A549 (cell line): ENCODE data around the gene RCCD1. TPM values are rescaled to one million over a fixed set of nuclear protein-coding genes. Genes with fewer than 3 reads are reported as not detected.

Source experiments
- ATAC-seq, 2 experiments: fragments of 200-7000 bp in 1 of 2; fragments of >200 bp in 1 of 2; cut with Nextera tagmentation in 1 of 2; cut with Tn5 transposase in 1 of 2; 3 replicates each; pipeline versions ENCODE4 v1.8.0 to v1.9.1; 2018 to 2020; ENCODE audit warnings: mild to moderate bottlenecking in 1 of 2, moderate library complexity in 1 of 2
- CTCF ChIA-PET: fragments of 300-600 bp; sonication (Branson Sonifier 250); formaldehyde crosslinking; extraction: SDS; loops from one replicate; lab custom pipeline; 2021; ENCODE audit warnings: antibody characterized with exemption, inconsistent platforms; lab: Yijun Ruan, JAX
- POLR2A ChIA-PET: fragments of 350-600 bp; formaldehyde crosslinking; extraction: SDS; loops from one replicate; lab custom pipeline; 2021; ENCODE audit warnings: antibody characterized with exemption, inconsistent platforms; lab: Yijun Ruan, JAX
- DNase-seq, 2 experiments: peaks; one replicate each; pipeline versions ENCODE4 v3.0.0 to v3.0.0-alpha.2; 2011 to 2016; ENCODE audit warnings: low read depth in 1 of 2, low spot score in 1 of 2
- FAIRE-seq: peaks from 2 replicates; lab custom pipeline; 2011; peaks lifted over from hg19 to GRCh38; lab: Jason Lieb, UNC
- H3K27ac ChIP-seq, 2 experiments: fragments of >200 bp; sonication (Bioruptor Twin); formaldehyde crosslinking; 3 replicates each; pipeline ENCODE4 v1.5.1; 2016 to 2017
- H3K4me1 ChIP-seq: fragments of >200 bp; sonication (Bioruptor Twin); formaldehyde crosslinking; 3 replicates; pipeline ENCODE4 v1.6.1; 2016
- H3K4me2 ChIP-seq: fragments of >200 bp; sonication (Bioruptor Twin); formaldehyde crosslinking; 3 replicates; pipeline ENCODE4 v1.6.1; 2016
- H3K4me3 ChIP-seq: fragments of >200 bp; sonication (Bioruptor Twin); formaldehyde crosslinking; 3 replicates; pipeline ENCODE4 v1.5.1; 2016
- H3K9me3 ChIP-seq: fragments of >200 bp; sonication (Bioruptor Twin); formaldehyde crosslinking; 3 replicates; pipeline ENCODE4 v1.6.1; 2016
- BHLHE40 ChIP-seq: IDR thresholded peaks from 2 replicates; pipeline ENCODE4 v1.6.1; 2012; ENCODE audit warnings: low read depth, low read length, inconsistent platforms
- CBX2 ChIP-seq: fragments of 200-600 bp; sonication (generic); IDR thresholded peaks from 2 replicates; pipeline ENCODE4 v1.6.1; 2016; ENCODE audit warnings: low read depth, mild to moderate bottlenecking, borderline replicate concordance
- CEBPB ChIP-seq, 2 experiments: fragments of >200 bp in 1 of 2; sonication (Bioruptor Twin) in 1 of 2; formaldehyde crosslinking in 1 of 2; IDR thresholded peaks; 2 replicates each; pipeline ENCODE4 v1.6.1; 2012 to 2016
- CHD4 ChIP-seq: fragments of 200-600 bp; sonication (generic); IDR thresholded peaks from 2 replicates; pipeline ENCODE4 v1.6.1; 2016; ENCODE audit warnings: antibody characterized with exemption, mild to moderate bottlenecking, borderline replicate concordance
- CTCF ChIP-seq: fragments of >200 bp; sonication (Bioruptor Twin); formaldehyde crosslinking; IDR thresholded peaks from 3 replicates; pipeline ENCODE4 v1.5.1; 2016
- EHMT2 ChIP-seq: fragments of 200-600 bp; sonication (generic); IDR thresholded peaks from 2 replicates; pipeline ENCODE4 v1.6.1; 2016; ENCODE audit warnings: antibody characterized with exemption, low read depth, mild to moderate bottlenecking, moderate library complexity
- FOXS1 ChIP-seq: fragments of 250-450 bp; sonication (Bioruptor Pico); IDR thresholded peaks from 2 replicates; pipeline ENCODE4 v1.5.0; 2020; ENCODE audit warnings: mild to moderate bottlenecking, moderate library complexity
- GATA3 ChIP-seq: IDR thresholded peaks from 2 replicates; pipeline ENCODE4 v1.6.1; 2012; ENCODE audit warnings: borderline replicate concordance
- HOXB13 ChIP-seq: fragments of 250-450 bp; sonication (Bioruptor Pico); IDR thresholded peaks from 2 replicates; pipeline ENCODE4 v1.5.0; 2020; ENCODE audit warnings: low read depth, mild to moderate bottlenecking, moderate library complexity
- HOXB5 ChIP-seq: fragments of 250-450 bp; sonication (Bioruptor Pico); IDR thresholded peaks from 2 replicates; pipeline ENCODE4 v1.5.0; 2020; ENCODE audit warnings: mild to moderate bottlenecking, moderate library complexity
- JUN ChIP-seq, 2 experiments: fragments of >200 bp; sonication (Bioruptor Twin); formaldehyde crosslinking; IDR thresholded peaks; 2 replicates in 1 of 2; 3 replicates in 1 of 2; pipeline ENCODE4 v1.6.1; 2016 to 2017
- JUNB ChIP-seq: fragments of >200 bp; sonication (Bioruptor Twin); formaldehyde crosslinking; IDR thresholded peaks from 2 replicates; pipeline ENCODE4 v1.6.1; 2016
- MAFK ChIP-seq: fragments of 450-650 bp; IDR thresholded peaks from 2 replicates; pipeline ENCODE4 v1.6.1; 2014; ENCODE audit not compliant: partially characterized antibody
- REST ChIP-seq: fragments of 200-600 bp; sonication (generic); IDR thresholded peaks from 2 replicates; pipeline ENCODE4 v1.6.1; 2016; ENCODE audit warnings: antibody characterized with exemption, mild to moderate bottlenecking, moderate library complexity
- RNF2 ChIP-seq: fragments of 200-600 bp; sonication (generic); IDR thresholded peaks from 2 replicates; pipeline ENCODE4 v1.6.1; 2016; ENCODE audit warnings: low read depth, mild to moderate bottlenecking, antibody characterized with exemption, moderate library complexity, borderline replicate concordance
- SMC3 ChIP-seq: fragments of >200 bp; sonication (Bioruptor Twin); formaldehyde crosslinking; IDR thresholded peaks from 3 replicates; pipeline ENCODE4 v1.6.1; 2018; ENCODE audit warnings: inconsistent platforms
- TFCP2L1 ChIP-seq: fragments of 250-450 bp; sonication (Bioruptor Pico); IDR thresholded peaks from 2 replicates; pipeline ENCODE4 v1.5.0; 2021; ENCODE audit warnings: mild to moderate bottlenecking
- TP53 ChIP-seq: fragments of 250-450 bp; sonication (Bioruptor Pico); IDR thresholded peaks from 2 replicates; pipeline ENCODE4 v1.5.0; 2021; ENCODE audit warnings: mild to moderate bottlenecking, moderate library complexity
- ZFP36 ChIP-seq: fragments of 450-650 bp; IDR thresholded peaks from 2 replicates; pipeline ENCODE4 v1.6.1; 2014; ENCODE audit warnings: borderline replicate concordance; ENCODE audit not compliant: partially characterized antibody
- ZNF302 ChIP-seq: fragments of 250-450 bp; sonication (Bioruptor Pico); IDR thresholded peaks from 2 replicates; pipeline ENCODE4 v1.9.0; 2021; ENCODE audit warnings: inconsistent platforms, mild to moderate bottlenecking, moderate library complexity
- ZSCAN20 ChIP-seq: fragments of 250-450 bp; sonication (Bioruptor Pico); IDR thresholded peaks from 2 replicates; pipeline ENCODE4 v1.8.0; 2022; ENCODE audit warnings: mild to moderate bottlenecking, moderate library complexity
- WGBS: methylation state at CpG from one replicate; pipeline ENCODE4 v1.1.6; 2017; ENCODE audit errors: missing lambda C conversion rate; 5-methylcytosine and 5-hydroxymethylcytosine counted together
- polyA plus RNA-seq, 4 experiments: library from polyadenylated mRNA; depleted of rRNA in 3 of 4; stranded (reverse); fragments of >200 nt; fragmentation: RNase III in 1 of 4; extraction: RNeasy Plus Mini Kit Qiagen cat#74134 plus additional on column Dnase treatment in 1 of 4; gene quantifications; 2 replicates in 3 of 4; 3 replicates in 1 of 4; pipeline ENCODE4 v1.2.3, GENCODE V29; 2011 to 2017

Gene RCCD1
- polyA plus RNA-seq, 2 of the 4 experiments (the other 2 are of a cell fraction): 25.3 to 37.2 TPM

GRCh38 chr15:90990446-90990845 is 35.8 kb downstream of the RCCD1 start:
- FAIRE-seq: no peak
- no peak for ATAC-seq
- no peak overlapping the region for H3K27ac ChIP-seq
- no peak overlapping the region for H3K4me3 ChIP-seq
- ChIA-PET CTCF (interaction anchor here (0.6 to 18.2 kb wide), 5 partner anchors 31 to 50 kb away, joined by 3 to 247 read pairs (median 3); partner anchors contain the start of genes RCCD1 and VPS33B), POLR2A (interaction anchor here (1.2 kb wide), 1 partner anchor 36 kb away, joined by 4 read pairs; the partner anchor contains the start of gene RCCD1)
- H3K4me2 ChIP-seq: no peak overlapping the region
- H3K4me1 ChIP-seq: peaks cover 26% of the 10 kb centered on the region
- 95% methylated on average over 4 of the region's 4 CpGs for WGBS
- DNase-seq: no peak
- H3K9me3 ChIP-seq: no peaks in the 10 kb centered on the region
- TF ChIP-seq ZNF302 (CRISPR knock-in tag) (no peak), MAFK (no peak), RNF2 (no peak), SMC3 (no peak), CEBPB (IDR thresholded peaks at IDR 0.05) (peak in 1 of 2 experiments; percentile 56; a peak in 1 of 4 replicates), CTCF (no peak), CHD4 (no peak), CBX2 (no peak)

- FAIRE-seq (no peak), ATAC-seq (no peak), DNase-seq (no peak)
- CTCF ChIA-PET: interaction anchor here (1.3 to 18.2 kb wide), 2 partner anchors 33 to 58 kb away, joined by 4 to 247 read pairs; partner anchors contain the start of gene RCCD1
- H3K9me3 ChIP-seq: no peaks in the 10 kb centered on the region
- H3K4me1 ChIP-seq: peaks cover 26% of the 10 kb centered on the region
- POLR2A ChIA-PET: no interaction called here
- no peak overlapping the region for H3K4me3 ChIP-seq
- H3K4me2 ChIP-seq: peak overlapping the region; percentile 73
- 86% methylated on average over 6 of the region's 6 CpGs for WGBS
- peak overlapping the region; percentile 9 to 95; a peak in 4 of 6 replicates for H3K27ac ChIP-seq
- TF ChIP-seq FOXS1 (CRISPR knock-in tag): no peak
- no peak for TF ChIP-seq HOXB5
- no peak for TF ChIP-seq GATA3
- TF ChIP-seq RNF2: no peak
- no peak for TF ChIP-seq JUN (IDR thresholded peaks at IDR 0.05)
- TF ChIP-seq ZSCAN20: no peak
- no peak for TF ChIP-seq REST
- no peak for TF ChIP-seq SMC3
- no peak for TF ChIP-seq CEBPB (IDR thresholded peaks at IDR 0.05)
- TF ChIP-seq HOXB13: no peak
- no peak for TF ChIP-seq JUNB
- no peak for TF ChIP-seq ZFP36
- no peak for TF ChIP-seq EHMT2
- TF ChIP-seq MAFK: no peak
- TF ChIP-seq BHLHE40: no peak
- TF ChIP-seq CBX2: no peak
- no peak for TF ChIP-seq TP53 (CRISPR knock-in tag)
- no peak for TF ChIP-seq TFCP2L1 (CRISPR knock-in tag)
- TF ChIP-seq, all 56 proteins: peak for 0
Observed at GRCh38 chr15:90991587-90992285, 37.1 kb downstream of the RCCD1 start.
